Nephron progenitor cell (in vitro differentiated cells): ENCODE data around the gene ATP5MK.
"Not testable (repeated sequence)": the region's sequence is repeated elsewhere in the genome, so short reads cannot be mapped to it uniquely, and the experiment has no call there.

Experiments used
- DNase-seq: peaks from one replicate; pipeline ENCODE4 v3.0.0; 2021
- H3K27ac Mint-ChIP-seq: 2 replicates; pipeline ENCODE4 v1.8.0; 2021; ENCODE audit warnings: mild to moderate bottlenecking, moderate library complexity, mixed read lengths
- H3K27me3 Mint-ChIP-seq: 2 replicates; pipeline ENCODE4 v1.8.0; 2021; ENCODE audit warnings: mild to moderate bottlenecking, low read depth, mixed read lengths; ENCODE audit not compliant: poor library complexity
- H3K36me3 Mint-ChIP-seq: 2 replicates; pipeline ENCODE4 v1.8.0; 2021; ENCODE audit warnings: low read depth, mixed read lengths
- H3K4me1 Mint-ChIP-seq: 2 replicates; pipeline ENCODE4 v1.8.0; 2021; ENCODE audit warnings: mixed read lengths
- H3K4me3 Mint-ChIP-seq: 2 replicates; pipeline ENCODE4 v1.8.0; 2021; ENCODE audit warnings: mild to moderate bottlenecking, moderate library complexity, mixed read lengths
- H3K9me3 Mint-ChIP-seq: 2 replicates; pipeline ENCODE4 v1.8.0; 2021; ENCODE audit warnings: mild to moderate bottlenecking, moderate library complexity, mixed read lengths
- CTCF ChIP-seq: fragments of 200-600 bp; sonication (generic); IDR thresholded peaks from 2 replicates; pipeline ENCODE4 v1.5.0; 2021; ENCODE audit warnings: antibody characterized with exemption

Gene ATP5MK

GRCh38 chr10:103429647-103430046 is 33.4 kb upstream of the ATP5MK start:
- Mint-ChIP-seq H3K4me3 (no peak overlapping the region), H3K27me3 (peaks cover 3% of the 10 kb centered on the region), H3K27ac (no peak overlapping the region), H3K4me1 (no peaks in the 10 kb centered on the region), H3K9me3 (no peaks in the 10 kb centered on the region), H3K36me3 (peaks cover 66% of the 10 kb centered on the region)
- DNase-seq, result no peak
- no peak for TF ChIP-seq CTCF

- DNase-seq, result no peak
- peak overlapping the region; percentile 46 for H3K27ac Mint-ChIP-seq
- no peak for TF ChIP-seq CTCF
- H3K4me1 Mint-ChIP-seq, result no peaks in the 10 kb centered on the region
- peaks cover 69% of the 10 kb centered on the region for H3K36me3 Mint-ChIP-seq
- no peaks in the 10 kb centered on the region for H3K9me3 Mint-ChIP-seq
- H3K4me3 Mint-ChIP-seq, result no peak overlapping the region
- H3K27me3 Mint-ChIP-seq, result peaks cover 3% of the 10 kb centered on the region
Observed at GRCh38 chr10:103428989-103429643, 32.8 kb upstream of the ATP5MK start.

DNA sequence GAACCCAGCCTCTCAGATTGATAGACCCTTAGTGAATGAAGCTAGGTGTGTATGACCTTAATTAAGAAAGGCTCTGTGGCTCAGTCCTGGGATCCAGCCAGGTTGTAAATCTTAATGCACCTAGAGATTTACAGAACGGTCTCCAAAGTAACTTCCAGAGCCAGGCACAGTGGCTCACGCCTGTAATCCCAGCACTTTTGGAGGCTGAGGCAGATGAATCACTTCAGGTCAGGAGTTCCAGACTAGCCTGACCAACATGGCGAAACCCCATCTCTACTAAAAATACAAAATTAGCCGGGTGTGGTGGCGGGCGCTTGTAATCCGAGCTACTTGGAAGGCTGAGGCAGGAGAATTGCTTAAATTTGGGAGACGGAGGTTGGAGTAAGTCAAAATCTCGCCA is 31.6 kb upstream of the ATP5MK start:
- H3K4me3 Mint-ChIP-seq, result no peak overlapping the region
- peak overlapping the region; percentile 82 for H3K27ac Mint-ChIP-seq
- H3K9me3 Mint-ChIP-seq, result no peaks in the 10 kb centered on the region
- no peaks in the 10 kb centered on the region for H3K4me1 Mint-ChIP-seq
- TF ChIP-seq CTCF, result no peak
- peaks cover 74% of the 10 kb centered on the region for H3K36me3 Mint-ChIP-seq
- peaks cover 3% of the 10 kb centered on the region for H3K27me3 Mint-ChIP-seq
- DNase-seq, result no peak

DNA sequence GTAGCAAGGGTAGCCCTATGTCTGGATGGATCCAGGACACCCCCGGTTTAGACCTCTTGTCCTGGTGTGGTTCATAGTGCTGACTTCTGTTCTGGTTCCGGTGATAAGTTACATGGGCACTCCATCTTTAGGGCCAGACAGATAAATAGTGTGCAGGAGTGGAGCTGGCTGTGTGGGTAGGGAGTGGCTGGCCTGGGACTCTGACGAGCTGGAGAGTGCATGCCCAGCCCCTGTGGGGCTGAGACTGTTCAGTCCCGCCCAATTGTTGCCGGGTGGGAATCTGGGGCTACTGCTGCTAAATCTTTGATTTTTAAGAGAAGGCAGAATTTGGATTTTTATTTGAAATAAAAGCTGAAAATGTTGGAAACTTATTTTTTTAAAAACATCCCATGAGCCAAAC is 27.5 kb upstream of the ATP5MK start:
- no peaks in the 10 kb centered on the region for H3K9me3 Mint-ChIP-seq
- TF ChIP-seq CTCF, result no peak
- no peak overlapping the region for H3K4me3 Mint-ChIP-seq
- no peak for DNase-seq
- H3K27me3 Mint-ChIP-seq, result peaks cover 3% of the 10 kb centered on the region
- H3K27ac Mint-ChIP-seq, result peak overlapping the region; percentile 24
- H3K4me1 Mint-ChIP-seq, result no peaks in the 10 kb centered on the region
- H3K36me3 Mint-ChIP-seq, result peaks cover 81% of the 10 kb centered on the region

DNA sequence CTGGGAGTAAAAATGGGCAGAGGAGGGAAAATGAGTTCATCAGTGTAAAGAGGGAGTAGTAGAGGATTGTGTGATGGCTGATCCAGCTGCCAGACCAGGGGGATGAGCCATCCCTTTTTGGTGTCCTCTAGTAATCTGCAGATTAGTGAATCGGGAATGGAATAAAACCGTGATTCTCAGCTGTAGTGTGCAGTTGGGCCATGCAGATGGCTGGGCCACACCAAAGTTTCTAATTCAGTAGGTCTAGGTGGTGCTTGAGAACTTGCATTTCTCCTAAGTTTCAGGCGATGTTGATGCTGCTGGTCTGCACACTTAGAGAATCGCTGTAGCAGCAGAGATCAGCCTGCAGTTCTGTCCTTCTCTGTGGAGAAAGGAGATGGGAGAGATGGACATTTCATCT is 22.8 kb upstream of the ATP5MK start:
- H3K36me3 Mint-ChIP-seq, result peaks cover 87% of the 10 kb centered on the region
- TF ChIP-seq CTCF, result no peak
- DNase-seq, result no peak
- H3K4me3 Mint-ChIP-seq, result no peak overlapping the region
- H3K27me3 Mint-ChIP-seq, result no peaks in the 10 kb centered on the region
- H3K9me3 Mint-ChIP-seq, result no peaks in the 10 kb centered on the region
- no peaks in the 10 kb centered on the region for H3K4me1 Mint-ChIP-seq
- no peak overlapping the region for H3K27ac Mint-ChIP-seq

DNA sequence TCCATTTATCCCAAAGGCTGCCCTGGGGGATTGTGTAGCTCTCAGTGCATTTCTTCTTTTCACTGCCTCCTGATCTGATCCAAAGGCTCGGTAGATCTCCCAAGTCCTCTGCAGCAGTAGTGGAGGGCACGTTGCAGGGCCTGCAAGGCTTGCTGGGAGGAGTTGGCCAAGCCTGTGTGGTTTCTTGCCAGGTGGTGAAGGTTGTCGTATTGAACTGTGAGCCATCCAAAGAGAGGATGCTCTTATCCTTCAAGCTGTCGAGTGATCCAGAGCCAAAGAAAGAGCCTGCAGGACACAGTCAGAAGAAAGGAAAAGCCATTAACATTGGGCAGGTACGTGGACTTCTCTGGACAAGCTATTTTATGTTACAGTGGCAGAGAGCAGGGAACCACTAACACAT is 21.3 kb upstream of the ATP5MK start:
- Mint-ChIP-seq H3K4me3 (no peak overlapping the region), H3K36me3 (peaks cover 84% of the 10 kb centered on the region), H3K27ac (no peak overlapping the region), H3K9me3 (no peaks in the 10 kb centered on the region), H3K4me1 (no peaks in the 10 kb centered on the region), H3K27me3 (no peaks in the 10 kb centered on the region)
- no peak for TF ChIP-seq CTCF
- no peak for DNase-seq

DNA sequence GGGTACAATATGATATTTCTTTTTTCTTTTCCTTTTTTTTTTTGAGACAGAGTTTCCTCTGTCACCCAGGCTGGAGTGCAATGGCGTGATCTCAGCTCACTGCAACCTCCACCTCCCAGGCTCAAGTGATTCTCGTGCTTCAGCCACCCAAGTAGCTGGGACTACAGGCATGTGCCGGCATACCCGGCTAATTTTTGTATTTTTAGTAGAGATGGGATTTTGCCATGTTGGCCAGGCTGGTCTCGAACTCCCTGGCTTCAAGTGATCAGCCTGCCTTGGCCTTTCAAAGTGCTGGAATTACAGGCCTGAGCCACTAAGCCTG is 20.8 kb upstream of the ATP5MK start:
- H3K4me1 Mint-ChIP-seq, H3K9me3 Mint-ChIP-seq, DNase-seq, H3K4me3 Mint-ChIP-seq, H3K27ac Mint-ChIP-seq, H3K27me3 Mint-ChIP-seq: not testable (repeated sequence)
- peaks cover 79% of the 10 kb centered on the region for H3K36me3 Mint-ChIP-seq
